Breast epithelium (tissue), 3 donors: ENCODE data around the gene DNAAF8.

Source experiments
- POLR2A ChIP-seq: fragments of 450-650 bp; IDR thresholded peaks from one replicate; pipeline ENCODE4 v1.6.1; 2016; ENCODE audit warnings: antibody characterized with exemption, mild to moderate bottlenecking, moderate library complexity
- POLR2AphosphoS5 ChIP-seq, 3 donors: sonication (generic); formaldehyde crosslinking; IDR thresholded peaks; one replicate each; pipeline ENCODE4 v1.6.1; 2017; ENCODE audit warnings: antibody characterized with exemption in 3 of 3
- TF ChIP-seq, protein P1 (sequence below), 3 donors: fragments of 450-650 bp; IDR thresholded peaks; one replicate each; pipeline ENCODE4 v1.5.1; 2016 to 2017; ENCODE audit warnings: antibody characterized with exemption in 3 of 3, mild to moderate bottlenecking in 3 of 3, moderate library complexity in 3 of 3

- TF ChIP-seq, protein P1, sequence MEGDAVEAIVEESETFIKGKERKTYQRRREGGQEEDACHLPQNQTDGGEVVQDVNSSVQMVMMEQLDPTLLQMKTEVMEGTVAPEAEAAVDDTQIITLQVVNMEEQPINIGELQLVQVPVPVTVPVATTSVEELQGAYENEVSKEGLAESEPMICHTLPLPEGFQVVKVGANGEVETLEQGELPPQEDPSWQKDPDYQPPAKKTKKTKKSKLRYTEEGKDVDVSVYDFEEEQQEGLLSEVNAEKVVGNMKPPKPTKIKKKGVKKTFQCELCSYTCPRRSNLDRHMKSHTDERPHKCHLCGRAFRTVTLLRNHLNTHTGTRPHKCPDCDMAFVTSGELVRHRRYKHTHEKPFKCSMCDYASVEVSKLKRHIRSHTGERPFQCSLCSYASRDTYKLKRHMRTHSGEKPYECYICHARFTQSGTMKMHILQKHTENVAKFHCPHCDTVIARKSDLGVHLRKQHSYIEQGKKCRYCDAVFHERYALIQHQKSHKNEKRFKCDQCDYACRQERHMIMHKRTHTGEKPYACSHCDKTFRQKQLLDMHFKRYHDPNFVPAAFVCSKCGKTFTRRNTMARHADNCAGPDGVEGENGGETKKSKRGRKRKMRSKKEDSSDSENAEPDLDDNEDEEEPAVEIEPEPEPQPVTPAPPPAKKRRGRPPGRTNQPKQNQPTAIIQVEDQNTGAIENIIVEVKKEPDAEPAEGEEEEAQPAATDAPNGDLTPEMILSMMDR (IDR thresholded peaks at IDR 0.05): no peak
- TF ChIP-seq POLR2AphosphoS5 (IDR thresholded peaks at IDR 0.05) (no peak), POLR2A (no peak)
These were observed 13.8 kb downstream of the DNAAF8 start for GRCh38 chr16:4747906-4748681.
